HepG2 (cell line): Measurements from ENCODE around the gene TMEM108. TPM values are rescaled to one million over a fixed set of nuclear protein-coding genes. Genes with fewer than 3 reads are reported as not detected.

Experiments
- ATAC-seq: fragments of 200-7000 bp; cut with Tn5 transposase; 3 replicates; pipeline ENCODE4 v1.9.1; 2020; ENCODE audit warnings: mild to moderate bottlenecking, moderate library complexity
- BruUV-seq: library from RNA; stranded (reverse); fragments of 400-500 nt; replicated peaks from 2 replicates; lab custom pipeline; 2021; lab: Mats Ljungman, UMichigan
- CTCF ChIA-PET: fragments of 300-600 bp; formaldehyde crosslinking; extraction: SDS; loops from one replicate; lab custom pipeline; 2021; ENCODE audit warnings: low total read pairs, inconsistent platforms, low intra/inter-chr PET ratio; lab: Yijun Ruan, JAX
- POLR2A ChIA-PET: fragments of 350-600 bp; sonication (Branson Sonifier 250); formaldehyde crosslinking; loops from one replicate; lab custom pipeline; 2020; ENCODE audit warnings: antibody characterized with exemption, inconsistent platforms; lab: Yijun Ruan, JAX
- DNase-seq: peaks from one replicate; pipeline ENCODE4 v3.0.0-alpha.2; 2015; ENCODE audit warnings: low spot score
- FAIRE-seq: peaks from 3 replicates; lab custom pipeline; 2011; peaks lifted over from hg19 to GRCh38; lab: Jason Lieb, UNC
- H2AFZ ChIP-seq: one replicate; pipeline ENCODE4 v1.6.1; 2011; ENCODE audit warnings: low read length, inconsistent platforms
- H3K27ac ChIP-seq: fragments of 300-600 bp; 3 replicates; pipeline ENCODE4 v1.8.0; 2011; ENCODE audit warnings: mixed run types, mild to moderate bottlenecking, mixed read lengths, low read length, inconsistent platforms; ENCODE audit not compliant: insufficient read depth; ENCODE audit errors: extremely low read length
- H3K27me3 ChIP-seq, 2 experiments: fragments of 200-600 bp in 1 of 2; 2 replicates in 1 of 2; 3 replicates in 1 of 2; pipeline versions ENCODE4 v1.6.0 to v1.8.0; 2011; ENCODE audit warnings: low read length in 2 of 2, mild to moderate bottlenecking in 2 of 2, moderate library complexity in 2 of 2, inconsistent platforms in 1 of 2; ENCODE audit not compliant: insufficient read depth in 2 of 2, control insufficient read depth in 1 of 2
- H3K36me3 ChIP-seq, 2 experiments: fragments of 200-600 bp in 1 of 2; replicated peaks in 1 of 2; 2 replicates in 1 of 2; 3 replicates in 1 of 2; pipeline versions ENCODE4 v1.5.1 to v1.8.0; 2011; ENCODE audit warnings: low read length in 2 of 2, inconsistent platforms in 1 of 2; ENCODE audit not compliant: insufficient read depth in 2 of 2, control insufficient read depth in 1 of 2
- H3K4me1 ChIP-seq: 2 replicates; pipeline ENCODE4 v1.5.1; 2012; ENCODE audit warnings: low read length, inconsistent platforms; ENCODE audit not compliant: insufficient read depth
- H3K4me2 ChIP-seq: 2 replicates; pipeline ENCODE4 v1.6.0; 2011; ENCODE audit warnings: low read depth, low read length, inconsistent platforms
- H3K4me3 ChIP-seq, 3 experiments: fragments of 200-600 bp in 1 of 3; sonication (generic), shearing (Covaris generic) in 1 of 3; replicated peaks in 1 of 3; 2 replicates each; pipeline ENCODE4 v1.5.1; 2011 to 2016; ENCODE audit warnings: low read length in 3 of 3, inconsistent platforms in 2 of 3, low read depth in 2 of 3, mild to moderate bottlenecking in 2 of 3, control low read depth in 1 of 3, mixed read lengths in 1 of 3; ENCODE audit not compliant: insufficient read depth in 1 of 3
- H3K79me2 ChIP-seq: one replicate; pipeline ENCODE4 v1.6.1; 2011; ENCODE audit warnings: low read length, inconsistent platforms; ENCODE audit not compliant: insufficient read depth
- H3K9ac ChIP-seq: 2 replicates; pipeline ENCODE4 v1.6.0; 2011; ENCODE audit warnings: mild to moderate bottlenecking, low read depth, low read length, inconsistent platforms; ENCODE audit not compliant: insufficient read depth
- H3K9me3 ChIP-seq: 2 replicates; pipeline ENCODE4 v1.5.1; 2012; ENCODE audit warnings: mild to moderate bottlenecking, low read length
- H4K20me1 ChIP-seq: 2 replicates; pipeline ENCODE4 v1.6.0; 2011; ENCODE audit warnings: inconsistent platforms, mild to moderate bottlenecking, low read length, moderate library complexity; ENCODE audit not compliant: insufficient read depth
- ADNP ChIP-seq: sonication (generic); formaldehyde crosslinking; IDR thresholded peaks from 2 replicates; pipeline ENCODE4 v1.4.0; 2020; ENCODE audit warnings: missing genetic modification reagents
- CCAR2 ChIP-seq: fragments of 200-400 bp; formaldehyde crosslinking; optimal IDR thresholded peaks from 2 replicates; pipeline ENCODE3; 2018; ENCODE audit warnings: low read depth, mild to moderate bottlenecking, low read length, moderate library complexity
- DNMT3B ChIP-seq: conservative IDR thresholded peaks from 2 replicates; pipeline ENCODE4 v1.6.1; 2016; ENCODE audit warnings: missing biosample characterization, control low read depth
- EEA1 ChIP-seq: sonication (generic); formaldehyde crosslinking; IDR thresholded peaks from 2 replicates; pipeline ENCODE4 v1.5.1; 2020; ENCODE audit warnings: mild to moderate bottlenecking, missing genetic modification reagents, borderline replicate concordance
- HOXA9 ChIP-seq: sonication (generic); formaldehyde crosslinking; IDR thresholded peaks from 2 replicates; pipeline ENCODE4 v1.8.1; 2022; ENCODE audit warnings: missing genetic modification reagents, mild to moderate bottlenecking, moderate library complexity, borderline replicate concordance
- ISX ChIP-seq: sonication (generic); formaldehyde crosslinking; conservative IDR thresholded peaks from 2 replicates; pipeline ENCODE4 v1.5.0; 2020; ENCODE audit warnings: missing genetic modification reagents
- KMT2A ChIP-seq: sonication (generic); formaldehyde crosslinking; IDR thresholded peaks from 2 replicates; pipeline ENCODE4 v1.4.0; 2020; ENCODE audit warnings: missing genetic modification reagents
- MXD1 ChIP-seq: sonication (generic); formaldehyde crosslinking; IDR thresholded peaks from 2 replicates; pipeline ENCODE4 v1.4.0; 2020; ENCODE audit warnings: mild to moderate bottlenecking, missing genetic modification reagents
- NCOA5 ChIP-seq: sonication (generic); formaldehyde crosslinking; IDR thresholded peaks from 2 replicates; pipeline ENCODE4 v1.4.0; 2020; ENCODE audit warnings: missing genetic modification reagents
- NFRKB ChIP-seq: fragments of 450-650 bp; IDR thresholded peaks from 2 replicates; pipeline ENCODE4 v1.6.1; 2017
- RARA ChIP-seq: IDR thresholded peaks from 2 replicates; pipeline ENCODE4 v1.6.1; 2016; ENCODE audit warnings: missing genetic modification reagents, missing compliant biosample characterization
- SMC3 ChIP-seq: IDR thresholded peaks from 2 replicates; pipeline ENCODE4 v1.6.1; 2011; ENCODE audit warnings: low read length, improper control_type of control experiment
- SNAPC2 ChIP-seq: sonication (generic); formaldehyde crosslinking; IDR thresholded peaks from 2 replicates; pipeline ENCODE4 v1.8.1; 2022; ENCODE audit warnings: mild to moderate bottlenecking, missing genetic modification reagents
- TOPORS ChIP-seq: sonication (generic); formaldehyde crosslinking; IDR thresholded peaks from 2 replicates; pipeline ENCODE4 v1.8.0; 2023; ENCODE audit warnings: mild to moderate bottlenecking, missing genetic modification reagents
- ZNF430 ChIP-seq: sonication (generic); formaldehyde crosslinking; IDR thresholded peaks from 2 replicates; pipeline ENCODE4 v1.9.0; 2021; ENCODE audit warnings: mild to moderate bottlenecking, missing genetic modification reagents
- ZNF547 ChIP-seq: sonication (generic); formaldehyde crosslinking; IDR thresholded peaks from 2 replicates; pipeline ENCODE4 v1.5.1; 2020; ENCODE audit warnings: mild to moderate bottlenecking, missing genetic modification reagents
- WGBS: methylation state at CpG from one replicate; pipeline ENCODE4 v1.1.6; 2017; ENCODE audit warnings: low lambda C conversion rate; 5-methylcytosine and 5-hydroxymethylcytosine counted together
- in situ Hi-C: cut with HindIII; loops from 2 replicates; pipeline ENCODE4 v1.10.0; 2017; ENCODE audit warnings: low pct_unique_long_range_greater_than_20kb; ENCODE audit not compliant: extremely low pct_ligation_motif_present
- intact Hi-C: fragments of 100-400 bp; cut with micrococcal nuclease; formaldehyde crosslinking; loops from one replicate; pipeline ENCODE4 v1.10.0; 2022; ENCODE audit not compliant: unreplicated experiment
- polyA plus RNA-seq, 8 experiments: library from polyadenylated mRNA; depleted of rRNA in 3 of 8; stranded (reverse) in 7 of 8; unstranded in 1 of 8; fragments of >200 nt; fragmentation: Illumina TruSeq in 4 of 8; extraction: Trizol in 4 of 8; gene quantifications; 2 replicates each; pipeline versions ENCODE4 v1.2.1 to v1.2.3, GENCODE V29; 2011 to 2016; ENCODE audit warnings: low read depth in 4 of 8, missing spikeins in 1 of 8, mixed read lengths in 1 of 8; ENCODE audit not compliant: insufficient read depth in 1 of 8
- total RNA-seq, 5 experiments: library from RNA; depleted of rRNA; stranded (reverse); fragments of >200 nt; fragmentation: Illumina TruSeq; extraction: Trizol; gene quantifications; 2 replicates each; pipeline ENCODE4 v1.2.3, GENCODE V29; 2016; ENCODE audit warnings: low read depth in 1 of 5
- TF ChIP-seq, protein P1 (sequence below): sonication (generic); formaldehyde crosslinking; IDR thresholded peaks from 2 replicates; pipeline ENCODE4 v1.8.1; 2023; ENCODE audit warnings: missing genetic modification reagents, mild to moderate bottlenecking, borderline replicate concordance
- TF ChIP-seq, protein P2 (sequence below): sonication (generic); formaldehyde crosslinking; IDR thresholded peaks from 2 replicates; pipeline ENCODE4 v1.5.1; 2020; ENCODE audit warnings: mild to moderate bottlenecking, missing genetic modification reagents, borderline replicate concordance
- TF ChIP-seq, protein P3 (sequence below): sonication (generic); formaldehyde crosslinking; IDR thresholded peaks from 2 replicates; pipeline ENCODE4 v1.5.1; 2020; ENCODE audit warnings: missing genetic modification reagents, mild to moderate bottlenecking, borderline replicate concordance

TMEM108 gene
- total and polyA plus RNA-seq, 2 of the 13 experiments (the other 11 are each of a cell fraction or from before 2014, with no cell fraction given): not detected

DNA sequence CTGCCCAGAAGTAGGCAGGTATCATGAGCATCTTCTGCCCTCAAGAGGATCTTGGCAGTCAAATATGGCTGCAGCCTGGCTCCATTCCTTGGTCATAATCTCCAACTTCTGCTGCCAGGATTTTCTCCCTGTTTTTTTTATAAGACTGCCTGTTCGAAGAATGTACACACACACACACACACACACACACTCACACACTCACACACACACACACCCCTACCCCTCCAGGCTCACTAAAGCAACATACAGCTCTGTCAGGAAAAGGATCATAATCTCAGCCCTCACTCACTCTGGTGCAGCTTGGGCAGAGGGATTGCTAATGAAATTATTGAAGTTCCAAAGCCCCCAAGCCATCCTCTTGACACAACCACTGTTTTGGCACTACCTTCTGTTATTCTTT lies 232.4 kb downstream of the TMEM108 start:
- Histone ChIP-seq H3K9me3 (no peaks in the 10 kb centered on the region), H2AFZ (no peak overlapping the region), H3K9ac (no peak overlapping the region), H3K27ac (no peak overlapping the region), H3K36me3 (no peaks in the 10 kb centered on the region), H4K20me1 (no peaks in the 10 kb centered on the region), H3K27me3 (no peaks in the 10 kb centered on the region), H3K4me3 (no peak overlapping the region), H3K4me1 (no peaks in the 10 kb centered on the region), H3K79me2 (no peaks in the 10 kb centered on the region), H3K4me2 (no peak overlapping the region)
- ATAC-seq: no peak
- BruUV-seq: no TSS peak
- DNase-seq: no peak
- no peak for FAIRE-seq
- intact Hi-C loops: no loop called here
- WGBS: 0% methylated on average over 1 of the region's 1 CpG
- ChIA-PET POLR2A (no interaction called here), CTCF (no interaction called here)
- TF ChIP-seq, protein P1, sequence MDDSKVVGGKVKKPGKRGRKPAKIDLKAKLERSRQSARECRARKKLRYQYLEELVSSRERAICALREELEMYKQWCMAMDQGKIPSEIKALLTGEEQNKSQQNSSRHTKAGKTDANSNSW (CRISPR knock-in tag): no peak
- TF ChIP-seq TOPORS (CRISPR knock-in tag) (no peak), ZNF547 (CRISPR knock-in tag) (no peak), NFRKB (no peak), NCOA5 (CRISPR knock-in tag) (no peak), ADNP (CRISPR knock-in tag) (no peak)
- TF ChIP-seq, protein P2, sequence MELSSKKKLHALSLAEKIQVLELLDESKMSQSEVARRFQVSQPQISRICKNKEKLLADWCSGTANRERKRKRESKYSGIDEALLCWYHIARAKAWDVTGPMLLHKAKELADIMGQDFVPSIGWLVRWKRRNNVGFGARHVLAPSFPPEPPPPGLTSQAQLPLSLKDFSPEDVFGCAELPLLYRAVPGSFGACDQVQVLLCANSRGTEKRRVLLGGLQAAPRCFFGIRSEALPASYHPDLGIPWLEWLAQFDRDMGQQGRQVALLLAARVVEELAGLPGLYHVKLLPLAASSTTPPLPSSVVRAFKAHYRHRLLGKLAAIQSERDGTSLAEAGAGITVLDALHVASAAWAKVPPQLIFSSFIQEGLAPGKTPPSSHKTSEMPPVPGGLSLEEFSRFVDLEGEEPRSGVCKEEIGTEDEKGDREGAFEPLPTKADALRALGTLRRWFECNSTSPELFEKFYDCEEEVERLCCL (CRISPR knock-in tag): no peak
- in situ Hi-C loops: no loop called here

GRCh38 chr3:133271042-133271441 lies 232.9 kb downstream of the TMEM108 start:
- no peaks in the 10 kb centered on the region for H4K20me1 ChIP-seq
- H3K4me1 ChIP-seq: no peaks in the 10 kb centered on the region
- H3K9me3 ChIP-seq: no peaks in the 10 kb centered on the region
- H2AFZ ChIP-seq: no peak overlapping the region
- in situ Hi-C loops (no loop called here), intact Hi-C loops (no loop called here)
- 15% methylated on average over 3 of the region's 3 CpGs for WGBS
- no peaks in the 10 kb centered on the region for H3K79me2 ChIP-seq
- H3K27ac ChIP-seq: no peak overlapping the region
- H3K9ac ChIP-seq: no peak overlapping the region
- CTCF ChIA-PET: no interaction called here
- no peak overlapping the region for H3K4me3 ChIP-seq
- POLR2A ChIA-PET: no interaction called here
- no peak for DNase-seq
- H3K36me3 ChIP-seq: no peaks in the 10 kb centered on the region
- no peak for ATAC-seq
- no peaks in the 10 kb centered on the region for H3K27me3 ChIP-seq
- no peak overlapping the region for H3K4me2 ChIP-seq
- no TSS peak for BruUV-seq
- FAIRE-seq: no peak
- no peak for TF ChIP-seq SNAPC2 (CRISPR knock-in tag)
- TF ChIP-seq EEA1 (CRISPR knock-in tag): no peak
- no peak for TF ChIP-seq RARA (CRISPR knock-in tag)
- TF ChIP-seq ISX (CRISPR knock-in tag): no peak
- no peak for TF ChIP-seq SMC3
- TF ChIP-seq MXD1: no peak
- TF ChIP-seq ZNF430 (CRISPR knock-in tag): no peak
- TF ChIP-seq, protein P3, sequence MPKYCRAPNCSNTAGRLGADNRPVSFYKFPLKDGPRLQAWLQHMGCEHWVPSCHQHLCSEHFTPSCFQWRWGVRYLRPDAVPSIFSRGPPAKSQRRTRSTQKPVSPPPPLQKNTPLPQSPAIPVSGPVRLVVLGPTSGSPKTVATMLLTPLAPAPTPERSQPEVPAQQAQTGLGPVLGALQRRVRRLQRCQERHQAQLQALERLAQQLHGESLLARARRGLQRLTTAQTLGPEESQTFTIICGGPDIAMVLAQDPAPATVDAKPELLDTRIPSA: no peak
- TF ChIP-seq DNMT3B (CRISPR knock-in tag): no peak
- no peak for TF ChIP-seq CCAR2
- no peak for TF ChIP-seq HOXA9
- no peak for TF ChIP-seq KMT2A
